K562 (cell line): ENCODE data around the gene SSTR5. TPM values are rescaled to one million over a fixed set of nuclear protein-coding genes. Genes with fewer than 3 reads are reported as not detected.

Experiments used
- CBFA2T2 ChIP-seq: fragments of 450-650 bp; conservative IDR thresholded peaks from 2 replicates; pipeline ENCODE4 v1.6.1; 2017; ENCODE audit warnings: mild to moderate bottlenecking
- CEBPB ChIP-seq: fragments of 450-650 bp; IDR thresholded peaks from 2 replicates; pipeline ENCODE4 v1.6.1; 2016; ENCODE audit warnings: missing genetic modification characterization, missing compliant biosample characterization
- FOXJ3 ChIP-seq: sonication (generic); formaldehyde crosslinking; IDR thresholded peaks from 2 replicates; pipeline ENCODE4 v1.4.0; 2020; ENCODE audit warnings: mild to moderate bottlenecking, missing genetic modification reagents
- HDAC2 ChIP-seq: fragments of 450-650 bp; IDR thresholded peaks from 2 replicates; pipeline ENCODE4 v1.6.1; 2016; ENCODE audit warnings: mild to moderate bottlenecking
- HLTF ChIP-seq: fragments of 450-650 bp; IDR thresholded peaks from 2 replicates; pipeline ENCODE4 v1.6.1; 2016
- NRF1 ChIP-seq, 2 experiments: fragments of 450-650 bp; IDR thresholded peaks in 1 of 2; conservative IDR thresholded peaks in 1 of 2; 2 replicates each; pipeline ENCODE4 v1.6.1; 2014; ENCODE audit warnings: mild to moderate bottlenecking in 2 of 2
- POLR3G ChIP-seq: IDR thresholded peaks from 2 replicates; pipeline ENCODE4 v1.6.1; 2011; ENCODE audit not compliant: insufficient read length, insufficient replicate concordance; ENCODE audit errors: extremely low read depth
- SMC3 ChIP-seq: conservative IDR thresholded peaks from 2 replicates; pipeline ENCODE4 v1.6.1; 2011; ENCODE audit warnings: low read depth, low read length, improper control_type of control experiment; ENCODE audit not compliant: insufficient read depth
- STAG1 ChIP-seq: sonication (generic); formaldehyde crosslinking; IDR thresholded peaks from 2 replicates; pipeline ENCODE4 v1.5.0; 2020; ENCODE audit warnings: missing genetic modification reagents, borderline replicate concordance
- ZNF551 ChIP-seq: fragments of 250-450 bp; sonication (Bioruptor Pico); IDR thresholded peaks from 2 replicates; pipeline ENCODE4 v1.5.0; 2021; ENCODE audit warnings: mild to moderate bottlenecking, moderate library complexity
- polyA plus RNA-seq, 8 experiments: library from polyadenylated mRNA; depleted of rRNA in 4 of 8; stranded (reverse) in 5 of 8; unstranded in 3 of 8; fragments of >200 nt; fragmentation: Nextera tagmentation in 2 of 8; fragmentation: Illumina TruSeq in 1 of 8; extraction: Ambion mirVana in 2 of 8; extraction: Trizol in 1 of 8; gene quantifications; 2 replicates each; pipeline versions ENCODE4 v1.2.1 to v1.2.3, GENCODE V29; 2011 to 2014; ENCODE audit warnings: inconsistent platforms in 1 of 8, missing spikeins in 1 of 8
- total RNA-seq, 7 experiments: library from RNA; depleted of rRNA in 6 of 7; stranded (reverse); fragments of >200 nt in 6 of 7; fragmentation: Illumina TruSeq in 2 of 7; extraction: Trizol in 2 of 7; gene quantifications; 2 replicates each; pipeline versions ENCODE4 v1.2.1 to v1.2.3, GENCODE V29; 2011 to 2021; ENCODE audit warnings: low replicate concordance in 1 of 7
- TF ChIP-seq, protein P1 (sequence below), 2 experiments: fragments of 450-650 bp; formaldehyde crosslinking in 1 of 2; IDR thresholded peaks; 2 replicates each; pipeline versions ENCODE4 v1.4.0 to v1.6.1; 2014 to 2020; ENCODE audit warnings: mild to moderate bottlenecking in 2 of 2, borderline replicate concordance in 1 of 2, low read depth in 1 of 2
- TF ChIP-seq, protein P2 (sequence below): sonication (generic); formaldehyde crosslinking; IDR thresholded peaks from 2 replicates; pipeline ENCODE4 v1.5.0; 2020; ENCODE audit warnings: missing genetic modification reagents
- TF ChIP-seq, protein P3 (sequence below): sonication (generic); formaldehyde crosslinking; IDR thresholded peaks from 2 replicates; pipeline ENCODE4 v1.9.0; 2022; ENCODE audit warnings: mild to moderate bottlenecking, missing genetic modification reagents
- TF ChIP-seq, protein P4 (sequence below): fragments of 450-650 bp; formaldehyde crosslinking; IDR thresholded peaks from 2 replicates; pipeline ENCODE4 v1.4.0; 2020; ENCODE audit warnings: mild to moderate bottlenecking, moderate library complexity
- TF ChIP-seq, protein P5 (sequence below): sonication (generic); formaldehyde crosslinking; IDR thresholded peaks from 2 replicates; pipeline ENCODE4 v1.8.0; 2022; ENCODE audit warnings: missing genetic modification reagents, mild to moderate bottlenecking, moderate library complexity, borderline replicate concordance

Gene SSTR5
- total and polyA plus RNA-seq, 9 of the 15 experiments (the other 6 are each of a cell fraction or from before 2014, with no cell fraction given), result not detected

DNA sequence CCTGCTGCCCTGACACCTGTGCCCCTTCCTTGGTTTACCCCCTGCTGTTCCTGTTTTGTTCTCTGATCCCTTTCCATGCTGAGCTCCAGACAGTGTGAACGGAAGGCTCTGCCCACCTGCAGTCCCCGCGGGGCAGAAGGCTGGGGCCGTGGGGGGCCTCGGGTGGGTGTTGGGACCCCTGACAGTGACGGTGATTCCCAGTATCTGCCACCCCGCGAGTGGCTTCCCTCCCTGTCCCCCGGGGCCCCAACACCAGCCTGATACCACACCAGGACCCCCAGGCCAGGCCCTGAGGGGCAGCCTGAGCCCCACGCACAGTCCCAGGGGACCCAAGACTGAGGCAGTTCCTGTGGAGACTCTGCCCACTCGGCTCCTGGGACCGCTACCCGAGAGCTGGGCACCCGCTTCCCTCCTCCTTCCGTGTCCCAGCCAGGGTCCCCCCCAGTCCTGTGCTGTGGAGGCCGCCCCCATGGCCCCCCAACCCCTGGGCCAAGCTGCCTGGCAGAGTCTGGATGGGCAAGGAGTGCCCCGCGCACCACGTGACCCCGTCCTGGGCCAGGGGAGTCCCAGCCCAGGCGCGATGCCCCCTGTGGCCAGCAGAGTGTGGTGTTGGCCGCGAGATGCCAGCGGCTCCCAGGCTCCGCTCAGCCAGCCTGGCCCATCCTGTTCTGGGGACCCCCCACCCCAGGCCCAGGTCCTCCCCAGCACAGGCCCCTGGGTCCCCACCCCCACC lies 33.5 kb downstream of the SSTR5 start (continued):
- TF ChIP-seq, protein P1, sequence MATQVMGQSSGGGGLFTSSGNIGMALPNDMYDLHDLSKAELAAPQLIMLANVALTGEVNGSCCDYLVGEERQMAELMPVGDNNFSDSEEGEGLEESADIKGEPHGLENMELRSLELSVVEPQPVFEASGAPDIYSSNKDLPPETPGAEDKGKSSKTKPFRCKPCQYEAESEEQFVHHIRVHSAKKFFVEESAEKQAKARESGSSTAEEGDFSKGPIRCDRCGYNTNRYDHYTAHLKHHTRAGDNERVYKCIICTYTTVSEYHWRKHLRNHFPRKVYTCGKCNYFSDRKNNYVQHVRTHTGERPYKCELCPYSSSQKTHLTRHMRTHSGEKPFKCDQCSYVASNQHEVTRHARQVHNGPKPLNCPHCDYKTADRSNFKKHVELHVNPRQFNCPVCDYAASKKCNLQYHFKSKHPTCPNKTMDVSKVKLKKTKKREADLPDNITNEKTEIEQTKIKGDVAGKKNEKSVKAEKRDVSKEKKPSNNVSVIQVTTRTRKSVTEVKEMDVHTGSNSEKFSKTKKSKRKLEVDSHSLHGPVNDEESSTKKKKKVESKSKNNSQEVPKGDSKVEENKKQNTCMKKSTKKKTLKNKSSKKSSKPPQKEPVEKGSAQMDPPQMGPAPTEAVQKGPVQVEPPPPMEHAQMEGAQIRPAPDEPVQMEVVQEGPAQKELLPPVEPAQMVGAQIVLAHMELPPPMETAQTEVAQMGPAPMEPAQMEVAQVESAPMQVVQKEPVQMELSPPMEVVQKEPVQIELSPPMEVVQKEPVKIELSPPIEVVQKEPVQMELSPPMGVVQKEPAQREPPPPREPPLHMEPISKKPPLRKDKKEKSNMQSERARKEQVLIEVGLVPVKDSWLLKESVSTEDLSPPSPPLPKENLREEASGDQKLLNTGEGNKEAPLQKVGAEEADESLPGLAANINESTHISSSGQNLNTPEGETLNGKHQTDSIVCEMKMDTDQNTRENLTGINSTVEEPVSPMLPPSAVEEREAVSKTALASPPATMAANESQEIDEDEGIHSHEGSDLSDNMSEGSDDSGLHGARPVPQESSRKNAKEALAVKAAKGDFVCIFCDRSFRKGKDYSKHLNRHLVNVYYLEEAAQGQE (IDR thresholded peaks at IDR 0.05; ENCODE audit: borderline replicate concordance), result peak; percentile 85
- TF ChIP-seq, protein P1 (CRISPR knock-in tag; IDR thresholded peaks at IDR 0.05; ENCODE audit: low read depth), result no peak
- TF ChIP-seq, protein P2, sequence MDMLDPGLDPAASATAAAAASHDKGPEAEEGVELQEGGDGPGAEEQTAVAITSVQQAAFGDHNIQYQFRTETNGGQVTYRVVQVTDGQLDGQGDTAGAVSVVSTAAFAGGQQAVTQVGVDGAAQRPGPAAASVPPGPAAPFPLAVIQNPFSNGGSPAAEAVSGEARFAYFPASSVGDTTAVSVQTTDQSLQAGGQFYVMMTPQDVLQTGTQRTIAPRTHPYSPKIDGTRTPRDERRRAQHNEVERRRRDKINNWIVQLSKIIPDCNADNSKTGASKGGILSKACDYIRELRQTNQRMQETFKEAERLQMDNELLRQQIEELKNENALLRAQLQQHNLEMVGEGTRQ (CRISPR knock-in tag), result peak; percentile 96
- TF ChIP-seq ZNF551 (CRISPR knock-in tag), result no peak
- TF ChIP-seq CEBPB (tag), result no peak
- TF ChIP-seq HLTF, result no peak
- TF ChIP-seq, protein P3, sequence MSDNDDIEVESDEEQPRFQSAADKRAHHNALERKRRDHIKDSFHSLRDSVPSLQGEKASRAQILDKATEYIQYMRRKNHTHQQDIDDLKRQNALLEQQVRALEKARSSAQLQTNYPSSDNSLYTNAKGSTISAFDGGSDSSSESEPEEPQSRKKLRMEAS (CRISPR knock-in tag), result peak; percentile 10; the same call in 1 of the 2 replicates
- TF ChIP-seq STAG1 (CRISPR knock-in tag), result peak; percentile 78; the same call in 1 of the 2 replicates
- TF ChIP-seq HDAC2, result no peak
- TF ChIP-seq, protein P4, sequence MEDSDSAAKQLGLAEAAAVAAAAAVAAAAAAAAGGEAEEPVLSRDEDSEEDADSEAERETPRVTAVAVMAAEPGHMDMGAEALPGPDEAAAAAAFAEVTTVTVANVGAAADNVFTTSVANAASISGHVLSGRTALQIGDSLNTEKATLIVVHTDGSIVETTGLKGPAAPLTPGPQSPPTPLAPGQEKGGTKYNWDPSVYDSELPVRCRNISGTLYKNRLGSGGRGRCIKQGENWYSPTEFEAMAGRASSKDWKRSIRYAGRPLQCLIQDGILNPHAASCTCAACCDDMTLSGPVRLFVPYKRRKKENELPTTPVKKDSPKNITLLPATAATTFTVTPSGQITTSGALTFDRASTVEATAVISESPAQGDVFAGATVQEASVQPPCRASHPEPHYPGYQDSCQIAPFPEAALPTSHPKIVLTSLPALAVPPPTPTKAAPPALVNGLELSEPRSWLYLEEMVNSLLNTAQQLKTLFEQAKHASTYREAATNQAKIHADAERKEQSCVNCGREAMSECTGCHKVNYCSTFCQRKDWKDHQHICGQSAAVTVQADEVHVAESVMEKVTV (CRISPR knock-in tag), result peak; percentile 46
- TF ChIP-seq, protein P5, sequence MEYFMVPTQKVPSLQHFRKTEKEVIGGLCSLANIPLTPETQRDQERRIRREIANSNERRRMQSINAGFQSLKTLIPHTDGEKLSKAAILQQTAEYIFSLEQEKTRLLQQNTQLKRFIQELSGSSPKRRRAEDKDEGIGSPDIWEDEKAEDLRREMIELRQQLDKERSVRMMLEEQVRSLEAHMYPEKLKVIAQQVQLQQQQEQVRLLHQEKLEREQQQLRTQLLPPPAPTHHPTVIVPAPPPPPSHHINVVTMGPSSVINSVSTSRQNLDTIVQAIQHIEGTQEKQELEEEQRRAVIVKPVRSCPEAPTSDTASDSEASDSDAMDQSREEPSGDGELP, result 0 out of 2 replicates have a peak, but pooled peaks have one; percentile 23
- no peak for TF ChIP-seq POLR3G
- peak; percentile 84 for TF ChIP-seq SMC3
- TF ChIP-seq CBFA2T2, result peak; percentile 51
- TF ChIP-seq NRF1 (conservative IDR thresholded peaks at IDR 0.05 in 1 of 2, IDR thresholded peaks at IDR 0.05 in 1 of 2), result 0 out of 4 replicates have a peak, but pooled peaks of 1 of the 2 experiments have one; percentile 10
- no peak for TF ChIP-seq FOXJ3
